Endothelial cell of umbilical vein (primary cell): Measurements from ENCODE around the gene PAPLN. TPM values are rescaled to one million over a fixed set of nuclear protein-coding genes. Genes with fewer than 3 reads are reported as not detected.

Experiments used
- BruUV-seq: library from RNA; stranded (reverse); fragments of 400-500 nt; replicated peaks from 2 replicates; lab custom pipeline; 2021; lab: Mats Ljungman, UMichigan
- CTCF ChIA-PET: fragments of 300-600, 350-600 bp; sonication (Branson Sonifier 250); formaldehyde crosslinking; loops from one replicate; lab custom pipeline; 2021; ENCODE audit warnings: antibody characterized with exemption, inconsistent platforms; lab: Charles Lee
- POLR2A ChIA-PET: fragments of 300-600, 350-600 bp; sonication (Branson Sonifier 250); formaldehyde crosslinking; loops from one replicate; lab custom pipeline; 2021; ENCODE audit warnings: antibody characterized with exemption, inconsistent platforms; lab: Charles Lee
- DNase-seq: peaks from one replicate; pipeline ENCODE4 v3.0.0-alpha.2; 2011; ENCODE audit warnings: low read depth, low spot score
- FAIRE-seq: peaks from 2 replicates; lab custom pipeline; 2011; peaks lifted over from hg19 to GRCh38; lab: Jason Lieb, UNC
- H2AFZ ChIP-seq: 2 replicates; pipeline ENCODE4 v1.6.0; 2012; ENCODE audit warnings: low read depth, low read length, control low read depth, inconsistent platforms
- H3K27ac ChIP-seq: 2 replicates; pipeline ENCODE4 v1.5.1; 2011; ENCODE audit warnings: low read depth, mild to moderate bottlenecking, control low read depth, low read length, moderate library complexity; ENCODE audit not compliant: insufficient read depth
- H3K27me3 ChIP-seq, 2 experiments: 2 replicates each; pipeline versions ENCODE4 v1.6.0 to v1.6.1; 2011; ENCODE audit warnings: low read length in 2 of 2, mixed read lengths in 1 of 2; ENCODE audit not compliant: control insufficient read depth in 2 of 2, insufficient read depth in 2 of 2
- H3K36me3 ChIP-seq, 2 experiments: 2 replicates in 1 of 2; 3 replicates in 1 of 2; pipeline ENCODE4 v1.5.1; 2011; ENCODE audit warnings: low read length in 2 of 2, mild to moderate bottlenecking in 1 of 2, moderate library complexity in 1 of 2; ENCODE audit not compliant: control insufficient read depth in 2 of 2, insufficient read depth in 2 of 2; ENCODE audit errors: extremely low read depth in 1 of 2
- H3K4me1 ChIP-seq: 3 replicates; pipeline ENCODE4 v1.5.1; 2011; ENCODE audit warnings: mild to moderate bottlenecking, low read length; ENCODE audit not compliant: control insufficient read depth, insufficient read depth; ENCODE audit errors: extremely low read depth
- H3K4me2 ChIP-seq: 2 replicates; pipeline ENCODE4 v1.6.1; 2011; ENCODE audit warnings: low read length, control low read depth, mixed read lengths; ENCODE audit not compliant: insufficient read depth
- H3K4me3 ChIP-seq, 3 experiments: fragments of 200-600 bp in 1 of 3; sonication (generic), shearing (Covaris generic) in 1 of 3; replicated peaks in 1 of 3; 2 replicates each; pipeline ENCODE4 v1.5.1; 2011 to 2016; ENCODE audit warnings: control low read depth in 3 of 3, low read length in 3 of 3, mild to moderate bottlenecking in 2 of 3, inconsistent platforms in 1 of 3, low read depth in 1 of 3, moderate library complexity in 1 of 3; ENCODE audit not compliant: insufficient read depth in 1 of 3
- H3K79me2 ChIP-seq: 2 replicates; pipeline ENCODE4 v1.6.0; 2012; ENCODE audit warnings: low read length, inconsistent platforms; ENCODE audit not compliant: control insufficient read depth, insufficient read depth
- H3K9ac ChIP-seq: replicated peaks from 2 replicates; pipeline ENCODE3; 2011; ENCODE audit warnings: low read length, control low read depth; ENCODE audit not compliant: insufficient read depth; ENCODE audit errors: extremely low read depth
- H3K9me1 ChIP-seq: replicated peaks from 3 replicates; pipeline ENCODE4 v1.6.0; 2011; ENCODE audit warnings: mild to moderate bottlenecking, low read length; ENCODE audit not compliant: control insufficient read depth, insufficient read depth; ENCODE audit errors: extremely low read depth
- H3K9me3 ChIP-seq: replicated peaks from 2 replicates; pipeline ENCODE4 v1.5.1; 2012; ENCODE audit warnings: low read length, inconsistent platforms; ENCODE audit not compliant: control insufficient read depth, insufficient read depth
- H4K20me1 ChIP-seq: replicated peaks from 2 replicates; pipeline ENCODE3; 2011; ENCODE audit warnings: mild to moderate bottlenecking, low read length; ENCODE audit not compliant: control insufficient read depth, insufficient read depth; ENCODE audit errors: extremely low read depth
- CTCF ChIP-seq, 2 donors: IDR thresholded peaks; 1 replicate in 1 of 2; 2 replicates in 1 of 2; pipeline ENCODE4 v1.5.1; 2011; ENCODE audit warnings: low read length in 2 of 2, mild to moderate bottlenecking in 2 of 2, moderate library complexity in 2 of 2, control low read depth in 1 of 2, inconsistent platforms in 1 of 2, low read depth in 1 of 2; ENCODE audit not compliant: insufficient read depth in 1 of 2; ENCODE audit errors: extremely low read depth in 1 of 2
- EZH2 ChIP-seq: IDR thresholded peaks from 2 replicates; pipeline ENCODE4 v1.6.1; 2012; ENCODE audit warnings: borderline replicate concordance, low read depth, mild to moderate bottlenecking, moderate library complexity, low read length, inconsistent platforms; ENCODE audit not compliant: severe bottlenecking
- FOS ChIP-seq: IDR thresholded peaks from 2 replicates; pipeline ENCODE4 v1.6.1; 2011; ENCODE audit warnings: mild to moderate bottlenecking, low read length, moderate library complexity, borderline replicate concordance; ENCODE audit not compliant: insufficient read depth
- GATA2 ChIP-seq: IDR thresholded peaks from 2 replicates; pipeline ENCODE4 v1.7.0; 2011; ENCODE audit warnings: low read depth, mild to moderate bottlenecking, moderate library complexity, mixed read lengths, low read length; ENCODE audit not compliant: insufficient read length, insufficient read depth
- JUN ChIP-seq: IDR thresholded peaks from 2 replicates; pipeline ENCODE4 v1.6.1; 2011; ENCODE audit warnings: borderline replicate concordance, low read depth; ENCODE audit not compliant: insufficient read length, insufficient read depth
- MAX ChIP-seq: IDR thresholded peaks from 2 replicates; pipeline ENCODE4 v1.6.1; 2011; ENCODE audit not compliant: insufficient read depth, insufficient read length
- MYC ChIP-seq: IDR thresholded peaks from one replicate; pipeline ENCODE4 v1.6.1; 2011; ENCODE audit warnings: mild to moderate bottlenecking, low read depth, low read length
- POLR2A ChIP-seq: IDR thresholded peaks from 2 replicates; pipeline ENCODE4 v1.6.1; 2012; ENCODE audit warnings: low read depth, mild to moderate bottlenecking, control low read depth, low read length
- POLR2AphosphoS5 ChIP-seq: IDR thresholded peaks from 2 replicates; pipeline ENCODE4 v1.6.1; 2012; ENCODE audit warnings: low read depth, mild to moderate bottlenecking, control low read depth, low read length, moderate library complexity; ENCODE audit not compliant: insufficient read depth
- dilution Hi-C: fragments of 300-500 bp; cut with MboI; formaldehyde crosslinking; loops from one replicate; pipeline ENCODE4 v1.15.0; 2019; ENCODE audit warnings: low sequenced_read_pairs; ENCODE audit not compliant: extremely low pct_ligation_motif_present
- intact Hi-C: fragments of 100-400 bp; cut with micrococcal nuclease; formaldehyde crosslinking; loops from one replicate; pipeline ENCODE4 v1.10.0; 2022
- polyA plus RNA-seq, 4 experiments: library from polyadenylated mRNA; depleted of rRNA in 3 of 4; stranded (reverse) in 3 of 4; unstranded in 1 of 4; fragments of >200 nt; gene quantifications; 2 replicates each; pipeline versions ENCODE4 v1.2.1 to v1.2.3, GENCODE V29; 2011 to 2012; ENCODE audit warnings: missing spikeins in 1 of 4
- total RNA-seq: library from RNA; stranded (reverse); gene quantifications from 2 replicates; pipeline ENCODE4 v1.2.3, GENCODE V29; 2021

The PAPLN gene
- total and polyA plus RNA-seq, 2 donors (not counting 3 experiments of a cell fraction or from before 2014, with no cell fraction given) = 5.5 to 6.4 TPM

- DNase-seq (no peak), FAIRE-seq (no peak)
- H3K9me3 ChIP-seq = no peaks in the 10 kb centered on the region
- POLR2A ChIA-PET = no interaction called here
- H3K9me1 ChIP-seq = no peaks in the 10 kb centered on the region
- H3K27ac ChIP-seq = no peak overlapping the region
- H4K20me1 ChIP-seq = no peaks in the 10 kb centered on the region
- H3K9ac ChIP-seq = no peak overlapping the region
- H3K36me3 ChIP-seq = no peaks in the 10 kb centered on the region
- H3K4me3 ChIP-seq = no peak overlapping the region
- no peak for TF ChIP-seq EZH2
- no peak for TF ChIP-seq GATA2
- TF ChIP-seq FOS = no peak
- no peak for TF ChIP-seq MYC
- TF ChIP-seq POLR2A = no peak
- no peak for TF ChIP-seq JUN
- TF ChIP-seq MAX = no peak
- TF ChIP-seq POLR2AphosphoS5 = no peak
- no peak for TF ChIP-seq CTCF (IDR thresholded peaks at IDR 0.05; ENCODE audit: extremely low read depth in 1 of 2, insufficient read depth in 1 of 2, low read depth in 1 of 2, low read length in 2 of 2)
- CTCF ChIA-PET = interaction anchor here (0.8 to 1.2 kb wide), 2 partner anchors 20 to 35 kb away, joined by 4 read pairs; no protein-coding TSS in a partner anchor
- intact Hi-C loops (no loop called here), dilution Hi-C loops (no loop called here)
- H3K79me2 ChIP-seq = no peaks in the 10 kb centered on the region
- H3K4me2 ChIP-seq = no peak overlapping the region
- peaks cover 5 to 6% of the 10 kb centered on the region in 2 experiments for H3K27me3 ChIP-seq
- no peak overlapping the region for H2AFZ ChIP-seq
- H3K4me1 ChIP-seq = peaks cover 36% of the 10 kb centered on the region
- no TSS peak for BruUV-seq
Observed at GRCh38 chr14:73236157-73236556, 1.1 kb upstream of the PAPLN start.
